ENCODE data around the gene PFDN1.

PFDN1 gene

GRCh38 chr5:140261403-140262171 lies 41.3 kb downstream of the PFDN1 start:
- peak in 29 of 56 donors; percentile 10 to 69 (median 41) for DNase-seq

GRCh38 chr5:140260089-140260656 lies 42.7 kb downstream of the PFDN1 start:
- no peak for DNase-seq

- DNase-seq: no peak
These were observed 43.4 kb downstream of the PFDN1 start for GRCh38 chr5:140259500-140259899.

- DNase-seq: no peak
These were observed 44.0 kb downstream of the PFDN1 start for GRCh38 chr5:140258873-140259272.

GRCh38 chr5:140258016-140258415 lies 44.9 kb downstream of the PFDN1 start:
- DNase-seq: no peak

- DNase-seq: no peak
These were observed 46.2 kb downstream of the PFDN1 start for GRCh38 chr5:140256726-140257125.

GRCh38 chr5:140255460-140256157 lies 47.3 kb downstream of the PFDN1 start:
- no peak for DNase-seq

- DNase-seq: no peak
These were observed 48.9 kb downstream of the PFDN1 start for GRCh38 chr5:140253985-140254384.

GRCh38 chr5:140252470-140253126 lies 50.3 kb downstream of the PFDN1 start:
- DNase-seq: no peak

GRCh38 chr5:140251527-140251973 lies 51.4 kb downstream of the PFDN1 start:
- DNase-seq: no peak

- no peak for DNase-seq
These were observed 52.5 kb downstream of the PFDN1 start for GRCh38 chr5:140250386-140250785.

- no peak for DNase-seq
These were observed 53.4 kb downstream of the PFDN1 start for GRCh38 chr5:140249536-140249935.

GRCh38 chr5:140248414-140248813 lies 54.5 kb downstream of the PFDN1 start:
- DNase-seq: peak in 1 of 56 donors; percentile 9

GRCh38 chr5:140246378-140247122 lies 56.4 kb downstream of the PFDN1 start:
- DNase-seq: peak in 25 of 56 donors; percentile 6 to 50 (median 23)

GRCh38 chr5:140245926-140246325 lies 57.0 kb downstream of the PFDN1 start:
- no peak for DNase-seq

- DNase-seq: no peak
These were observed 57.6 kb downstream of the PFDN1 start for GRCh38 chr5:140245341-140245740.

- peak in 55 of 56 donors; percentile 22 to 94 (median 81) for DNase-seq
These were observed 58.3 kb downstream of the PFDN1 start for GRCh38 chr5:140244525-140245025.

- no peak for DNase-seq
These were observed 59.1 kb downstream of the PFDN1 start for GRCh38 chr5:140243706-140244250.

- DNase-seq: no peak
These were observed 59.9 kb downstream of the PFDN1 start for GRCh38 chr5:140242890-140243585.

GRCh38 chr5:140242099-140242498 lies 60.8 kb downstream of the PFDN1 start:
- DNase-seq: no peak
